Colonic mucosa (tissue), 4 donors: ENCODE measurements around the gene TSHZ2. TPM values are rescaled to one million over a fixed set of nuclear protein-coding genes. Genes with fewer than 3 reads are reported as not detected.

Source experiments
- DNase-seq: peaks from one replicate; pipeline ENCODE4 v3.0.0-alpha.2; 2020
- H3K27ac ChIP-seq: fragments of 200-600 bp; one replicate; pipeline ENCODE4 v1.8.0; 2021
- H3K27me3 ChIP-seq: fragments of 200-600 bp; one replicate; pipeline ENCODE4 v1.8.0; 2021
- H3K36me3 ChIP-seq: fragments of 200-600 bp; one replicate; pipeline ENCODE4 v1.8.0; 2021
- H3K4me1 ChIP-seq: fragments of 200-600 bp; one replicate; pipeline ENCODE4 v1.8.0; 2021; ENCODE audit warnings: mild to moderate bottlenecking
- H3K4me3 ChIP-seq: fragments of 200-600 bp; one replicate; pipeline ENCODE4 v1.8.0; 2021
- H3K9ac ChIP-seq, 2 donors: one replicate each; pipeline ENCODE4 v1.7.0; 2013; ENCODE audit warnings: control low read depth in 2 of 2, low read depth in 2 of 2, low read length in 2 of 2
- H3K9me3 ChIP-seq: fragments of 200-600 bp; one replicate; pipeline ENCODE4 v1.8.0; 2021
- CTCF ChIP-seq: fragments of 200-600 bp; IDR thresholded peaks from one replicate; pipeline ENCODE4 v1.8.0; 2022; ENCODE audit warnings: antibody characterized with exemption, mild to moderate bottlenecking
- intact Hi-C: fragments of 100-400 bp; cut with DNase I; formaldehyde crosslinking; loops from one replicate; pipeline ENCODE4 v1.14.1; 2022
- total RNA-seq, 2 donors: library from RNA; stranded (reverse); fragmentation: NEBNext Ultra II Directional in 1 of 2; extraction: Animal tissue kit (Norgen Biotek cat#: 25700) in 1 of 2; gene quantifications; one replicate each; pipeline ENCODE4 v1.2.1, GENCODE V29; 2021
- donor health status: healthy.
- donor health status: DM: no; HTN: no; CAD: no.
- donor health status: DM: no; HTN: no; CAD: no.

TSHZ2 gene
- total RNA-seq, 2 donors from 2014 or later, result 2.1 to 3.1 TPM

GRCh38 chr20:53296451-53297153, 324.4 kb downstream of the TSHZ2 start:
- Histone ChIP-seq H3K4me1 (no peaks in the 10 kb centered on the region), H3K9ac (no peak overlapping the region), H3K27me3 (no peaks in the 10 kb centered on the region), H3K4me3 (no peak overlapping the region), H3K36me3 (no peaks in the 10 kb centered on the region), H3K27ac (no peak overlapping the region), H3K9me3 (no peaks in the 10 kb centered on the region)
- no peak for TF ChIP-seq CTCF
- DNase-seq, result no peak
- intact Hi-C loops, result no loop called here

- no peak for DNase-seq
- Histone ChIP-seq H3K9ac (no peak overlapping the region), H3K27ac (no peak overlapping the region), H3K4me1 (no peaks in the 10 kb centered on the region), H3K36me3 (no peaks in the 10 kb centered on the region), H3K4me3 (no peak overlapping the region), H3K27me3 (no peaks in the 10 kb centered on the region), H3K9me3 (no peaks in the 10 kb centered on the region)
- no peak for TF ChIP-seq CTCF
- intact Hi-C loops, result no loop called here
These were observed 325.0 kb downstream of the TSHZ2 start for GRCh38 chr20:53297154-53297529.

- Histone ChIP-seq H3K27ac (no peak overlapping the region), H3K4me1 (no peaks in the 10 kb centered on the region), H3K4me3 (no peak overlapping the region), H3K36me3 (no peaks in the 10 kb centered on the region), H3K9ac (no peak overlapping the region), H3K27me3 (no peaks in the 10 kb centered on the region), H3K9me3 (no peaks in the 10 kb centered on the region)
- no peak for DNase-seq
- intact Hi-C loops, result no loop called here
- TF ChIP-seq CTCF, result no peak
These were observed 326.1 kb downstream of the TSHZ2 start for GRCh38 chr20:53298260-53298659.

- no peak for TF ChIP-seq CTCF
- intact Hi-C loops, result no loop called here
- Histone ChIP-seq H3K9me3 (no peaks in the 10 kb centered on the region), H3K27me3 (no peaks in the 10 kb centered on the region), H3K4me1 (no peaks in the 10 kb centered on the region), H3K4me3 (no peak overlapping the region), H3K36me3 (no peaks in the 10 kb centered on the region), H3K27ac (no peak overlapping the region), H3K9ac (no peak overlapping the region)
- DNase-seq, result no peak
These were observed 326.8 kb downstream of the TSHZ2 start for GRCh38 chr20:53298911-53299310.

- intact Hi-C loops, result no loop called here
- Histone ChIP-seq H3K4me3 (no peak overlapping the region), H3K36me3 (no peaks in the 10 kb centered on the region)
These were observed 327.7 kb downstream of the TSHZ2 start for GRCh38 chr20:53299831-53300230.

More at GRCh38 chr20:53299831-53300230, 327.7 kb downstream of the TSHZ2 start:
- no peaks in the 10 kb centered on the region for H3K27me3 ChIP-seq
- H3K27ac ChIP-seq, result no peak overlapping the region
- TF ChIP-seq CTCF, result no peak
- H3K9me3 ChIP-seq, result no peaks in the 10 kb centered on the region
- H3K9ac ChIP-seq, result no peak overlapping the region
- DNase-seq, result no peak
- no peaks in the 10 kb centered on the region for H3K4me1 ChIP-seq
